ENCODE measurements around the gene AFM.

Gene AFM

DNA sequence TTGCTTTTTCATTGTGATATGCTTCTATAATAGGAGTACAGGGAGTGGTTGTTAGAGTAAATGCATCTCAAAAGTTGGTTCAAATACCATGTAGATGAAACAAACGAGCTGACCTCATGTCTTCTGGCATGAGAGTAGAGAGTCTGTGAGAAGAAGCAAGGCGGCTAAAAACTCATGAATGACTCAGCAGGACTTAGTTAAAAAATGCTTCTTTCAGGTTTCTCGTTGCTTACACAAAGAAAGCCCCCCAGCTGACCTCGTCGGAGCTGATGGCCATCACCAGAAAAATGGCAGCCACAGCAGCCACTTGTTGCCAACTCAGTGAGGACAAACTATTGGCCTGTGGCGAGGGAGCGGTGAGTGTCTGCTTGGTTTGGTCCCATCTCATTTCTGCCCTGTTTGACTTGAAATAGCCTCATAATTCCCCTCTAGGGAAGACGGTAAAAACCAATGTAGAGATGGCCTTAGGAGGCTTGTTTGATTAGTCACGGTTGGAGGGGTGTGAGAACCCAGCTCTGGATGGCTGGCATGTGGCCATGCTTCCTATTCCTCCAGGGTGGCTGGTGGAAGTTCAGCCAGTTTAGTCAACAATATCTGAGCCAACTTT, 31.0 kb upstream of the AFM start:
- DNase-seq (ENCODE audit: low read depth) = no peak

DNA sequence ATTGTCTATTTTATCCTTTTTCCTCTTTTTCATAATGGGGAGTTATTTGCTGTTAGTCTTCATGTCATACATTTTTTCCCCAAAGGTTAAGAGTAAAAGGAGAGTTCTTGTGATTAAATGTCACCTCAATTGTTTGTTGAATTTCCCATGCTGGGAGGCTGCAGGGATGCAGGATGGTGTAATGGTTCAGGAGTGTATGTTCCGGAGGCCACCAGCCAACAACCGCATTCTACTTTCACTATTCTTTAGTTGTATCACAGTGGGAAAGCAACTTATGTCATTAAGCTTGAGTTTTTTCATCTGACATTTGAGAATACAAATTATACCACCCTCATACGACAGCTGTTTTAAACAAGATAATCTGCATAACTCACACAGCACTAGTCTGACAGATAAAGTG, 30.1 kb upstream of the AFM start:
- no peak for DNase-seq (ENCODE audit: low read depth)

DNA sequence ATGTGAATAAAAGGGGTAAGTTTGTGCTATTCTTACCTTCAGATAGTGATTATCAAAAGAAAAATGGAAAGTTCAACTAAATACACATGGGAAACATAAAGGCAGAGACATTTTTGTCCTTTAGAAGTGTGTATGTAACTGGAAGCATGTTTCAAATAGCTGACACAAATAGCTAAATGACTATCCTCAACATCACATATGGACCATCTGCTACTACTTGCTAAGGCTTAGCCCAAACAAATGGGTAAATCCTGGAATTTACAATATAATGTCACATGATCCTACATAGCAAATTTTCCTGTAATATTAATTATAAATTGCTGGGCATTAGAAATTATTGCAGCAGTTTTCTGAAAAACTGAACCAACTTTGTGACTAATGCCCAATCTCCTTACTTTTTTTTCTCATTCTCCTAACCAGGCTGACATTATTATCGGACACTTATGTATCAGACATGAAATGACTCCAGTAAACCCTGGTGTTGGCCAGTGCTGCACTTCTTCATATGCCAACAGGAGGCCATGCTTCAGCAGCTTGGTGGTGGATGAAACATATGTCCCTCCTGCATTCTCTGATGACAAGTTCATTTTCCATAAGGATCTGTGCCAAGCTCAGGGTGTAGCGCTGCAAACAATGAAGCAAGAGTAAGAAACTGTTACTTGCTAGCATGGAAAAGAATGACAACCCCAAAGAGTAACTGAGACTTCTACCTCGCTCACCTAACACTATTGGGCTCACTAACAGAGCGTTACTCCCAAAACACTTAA, 29.4 kb upstream of the AFM start:
- DNase-seq (ENCODE audit: low read depth) = no peak

DNA sequence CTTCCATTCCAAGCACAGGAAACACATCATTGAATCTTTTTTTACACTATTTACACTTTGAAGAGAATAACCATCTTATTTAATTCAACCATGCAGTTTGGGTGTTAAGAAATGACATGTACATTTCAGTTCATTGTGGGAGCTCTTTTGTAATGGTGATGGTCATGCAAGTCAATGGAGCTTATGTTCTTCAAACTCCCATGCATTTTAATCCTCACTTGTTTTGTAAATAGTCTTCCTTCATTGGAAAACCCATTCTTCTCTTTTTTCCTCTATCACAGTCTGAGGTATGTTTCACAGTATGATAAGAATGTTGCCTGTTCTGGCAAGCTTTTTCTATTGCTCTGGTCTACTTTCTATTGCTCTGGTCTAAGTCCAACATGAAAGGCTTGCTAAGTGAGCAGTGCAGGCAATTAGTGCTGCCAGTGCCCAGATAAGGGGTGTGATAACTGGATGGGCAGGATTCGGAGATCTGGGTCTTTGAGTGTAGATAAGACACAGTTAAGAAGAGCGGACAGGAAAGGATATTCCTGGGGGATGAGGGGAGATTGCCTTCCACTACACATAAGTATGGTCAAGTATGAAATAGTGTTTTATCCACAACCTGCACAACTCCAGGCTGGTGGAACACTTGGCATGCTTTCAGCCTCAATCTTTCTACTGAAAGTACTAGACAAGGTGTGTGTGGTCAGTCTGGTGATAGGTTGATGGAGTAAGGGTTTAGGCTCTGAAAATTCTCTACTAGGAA, 28.4 kb upstream of the AFM start:
- DNase-seq (ENCODE audit: low read depth) = no peak

DNA sequence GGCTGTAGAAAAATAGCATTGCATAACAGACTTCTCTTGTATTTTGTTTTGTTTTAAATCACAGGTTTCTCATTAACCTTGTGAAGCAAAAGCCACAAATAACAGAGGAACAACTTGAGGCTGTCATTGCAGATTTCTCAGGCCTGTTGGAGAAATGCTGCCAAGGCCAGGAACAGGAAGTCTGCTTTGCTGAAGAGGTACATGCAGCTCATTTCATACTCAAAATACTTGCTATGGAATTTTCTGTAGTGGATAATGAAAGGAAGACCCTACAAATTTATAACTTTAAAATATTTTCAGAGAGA, 27.9 kb upstream of the AFM start:
- no peak for DNase-seq (ENCODE audit: low read depth)

DNA sequence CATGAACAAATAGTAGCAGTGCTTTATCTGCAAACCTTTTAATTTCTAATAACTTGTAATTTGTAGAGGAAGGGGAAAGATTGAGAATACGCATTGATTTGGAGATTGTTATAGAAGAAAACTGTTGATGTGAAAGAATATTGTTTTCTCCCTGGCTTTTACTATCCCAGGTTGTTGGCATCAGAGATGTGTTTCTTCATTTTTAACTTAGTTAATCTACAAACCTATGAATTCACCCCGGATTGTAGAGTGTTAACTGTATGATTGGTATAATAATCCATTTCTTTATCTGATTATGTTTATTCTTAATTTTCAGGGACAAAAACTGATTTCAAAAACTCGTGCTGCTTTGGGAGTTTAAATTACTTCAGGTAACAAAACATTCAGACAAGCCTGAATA, 26.6 kb upstream of the AFM start:
- DNase-seq (ENCODE audit: low read depth) = no peak

DNA sequence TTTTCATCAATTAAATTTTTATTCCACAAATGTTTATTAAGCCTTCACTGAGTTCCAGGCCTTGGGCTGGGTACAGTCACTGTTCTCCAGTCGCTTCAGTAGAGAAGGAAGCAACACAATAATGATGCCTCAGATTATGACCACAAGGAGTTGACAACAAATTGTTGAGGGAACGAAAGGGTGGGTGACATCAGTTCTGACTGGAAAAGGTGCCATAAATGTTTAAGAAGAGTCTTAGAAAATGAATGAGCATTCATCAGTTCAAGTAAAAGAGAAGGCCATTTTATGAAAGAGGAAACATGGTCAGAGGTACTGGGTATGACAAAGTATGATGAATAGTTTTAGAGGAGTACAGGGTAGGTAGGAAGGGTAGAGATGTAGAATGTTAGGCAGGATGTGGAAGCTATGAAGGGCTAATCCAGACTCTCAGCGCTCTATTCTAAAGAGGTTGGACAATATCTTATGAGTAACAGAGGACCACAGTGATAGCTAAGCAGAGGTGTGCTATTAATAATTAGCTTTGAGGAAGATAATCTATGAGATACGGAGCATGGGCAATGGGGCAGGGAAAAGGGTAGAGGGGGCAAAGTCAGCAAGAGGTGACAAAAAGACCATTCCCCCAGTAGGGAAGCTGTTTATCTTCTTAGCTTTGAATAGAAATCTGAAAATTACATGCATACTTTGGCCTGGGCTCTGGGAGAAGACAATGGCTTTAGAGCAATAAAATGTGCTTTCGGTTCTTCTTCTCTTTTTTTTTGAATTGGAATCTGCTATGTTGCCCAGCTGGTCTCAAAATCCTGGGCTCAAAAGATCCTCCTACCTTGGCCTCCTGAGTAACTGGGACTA, 25.1 kb upstream of the AFM start:
- no peak for DNase-seq (ENCODE audit: low read depth)

DNA sequence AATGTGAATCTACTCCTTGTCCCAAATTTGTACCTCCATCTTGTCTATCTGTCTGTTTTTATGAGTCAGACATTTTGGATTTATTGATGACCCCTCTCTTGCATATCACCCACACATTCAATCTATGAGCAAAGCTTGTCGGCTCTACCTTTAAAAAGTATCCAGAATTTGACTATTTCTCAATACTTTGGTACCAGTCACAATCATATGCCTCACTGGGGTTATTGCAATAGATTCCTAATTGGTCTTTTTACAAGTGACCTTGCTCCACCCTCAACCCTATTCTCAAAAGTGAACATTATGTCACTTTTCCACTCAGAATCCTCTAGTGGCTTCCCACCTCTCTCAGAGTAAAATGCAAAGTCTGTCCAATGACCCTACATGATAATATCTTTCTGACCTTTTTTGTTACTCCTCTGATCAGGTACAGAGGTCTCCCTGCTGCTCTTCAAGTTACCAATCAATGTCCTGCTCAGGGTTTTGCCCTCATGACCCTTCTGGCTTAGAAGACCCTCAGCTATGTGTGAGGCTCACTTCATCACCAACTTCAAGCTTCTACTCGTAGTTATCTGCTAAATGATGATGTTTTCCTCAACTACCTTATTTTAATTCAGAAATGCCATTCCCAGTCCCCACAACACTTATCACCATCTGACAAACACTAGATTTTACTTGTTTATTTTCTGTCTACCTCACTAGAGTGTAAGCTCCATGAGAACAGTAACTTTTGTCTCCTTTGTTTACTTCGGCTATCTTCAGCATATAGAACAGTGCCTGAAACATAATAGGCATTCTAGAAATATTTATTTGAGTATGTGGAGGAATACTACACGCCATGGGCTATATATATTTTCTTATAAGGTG, 23.1 kb upstream of the AFM start:
- DNase-seq (ENCODE audit: low read depth) = no peak

DNA sequence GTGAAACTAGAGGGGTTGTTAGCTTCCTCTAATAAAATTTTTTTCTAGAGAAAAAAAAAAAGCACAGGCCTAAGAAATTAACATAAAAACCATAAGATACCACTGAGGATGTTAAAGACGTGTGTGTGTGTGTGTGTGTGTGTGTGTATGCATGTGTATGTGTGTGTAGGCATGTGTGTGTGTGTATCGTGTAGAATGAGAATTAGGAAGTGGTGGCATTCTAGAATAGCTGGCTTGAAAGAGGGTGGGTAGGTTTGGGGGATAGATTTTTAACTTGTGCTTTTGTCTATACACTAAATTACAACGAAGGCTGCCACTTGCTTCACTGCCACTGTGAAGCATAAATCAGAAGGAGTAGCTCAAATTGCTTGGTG, 22.5 kb upstream of the AFM start:
- DNase-seq (ENCODE audit: low read depth) = no peak

DNA sequence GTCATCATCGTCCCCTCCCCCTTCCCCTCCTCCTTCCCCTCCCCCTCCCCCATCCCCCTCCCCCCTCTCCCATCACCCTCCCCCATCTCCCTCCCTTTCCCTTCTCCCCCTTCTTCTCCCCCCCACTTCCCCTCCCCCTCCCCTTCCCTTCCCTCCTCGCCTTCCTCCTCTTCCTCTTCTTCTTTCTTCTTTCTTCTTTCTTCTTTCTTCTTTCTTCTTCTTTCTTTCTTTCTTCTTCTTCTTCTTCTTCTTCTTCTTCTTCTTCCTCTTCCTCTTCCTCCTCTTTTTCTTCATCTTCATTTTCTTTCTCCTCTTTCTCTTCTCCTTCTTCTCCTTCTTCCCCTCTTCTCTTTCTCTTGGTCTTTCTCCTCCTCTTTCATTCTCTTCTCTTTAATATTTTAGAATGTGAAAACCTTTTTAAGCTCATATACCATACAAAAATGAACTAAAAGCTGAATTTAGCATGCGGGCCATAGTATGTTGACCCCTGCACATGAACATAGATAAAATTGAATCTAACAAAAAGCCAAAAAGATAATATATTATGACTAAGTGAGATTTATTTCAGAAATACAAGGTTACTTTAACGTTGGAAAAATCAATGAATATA, 20.5 kb upstream of the AFM start:
- DNase-seq (ENCODE audit: low read depth) = no peak

DNA sequence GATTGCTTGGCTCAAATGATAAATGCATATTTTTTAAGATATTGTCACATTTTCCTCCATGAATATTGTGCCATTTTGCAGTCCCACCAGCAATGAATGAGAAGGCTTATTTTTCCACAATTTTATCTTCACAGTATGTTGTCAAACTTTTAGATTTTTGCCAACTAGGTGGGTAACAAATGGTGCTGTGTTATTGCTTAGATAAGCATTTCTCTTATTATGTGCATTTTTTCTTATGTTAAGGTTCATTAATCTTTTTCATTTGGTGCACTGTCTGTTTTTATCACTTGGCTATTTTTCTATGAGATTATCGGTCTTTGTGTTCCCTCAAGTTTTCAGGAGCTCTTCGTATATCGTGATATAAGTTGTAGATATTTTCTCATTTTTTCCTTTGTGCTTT, 13.4 kb upstream of the AFM start:
- no peak for DNase-seq (ENCODE audit: low read depth)

DNA sequence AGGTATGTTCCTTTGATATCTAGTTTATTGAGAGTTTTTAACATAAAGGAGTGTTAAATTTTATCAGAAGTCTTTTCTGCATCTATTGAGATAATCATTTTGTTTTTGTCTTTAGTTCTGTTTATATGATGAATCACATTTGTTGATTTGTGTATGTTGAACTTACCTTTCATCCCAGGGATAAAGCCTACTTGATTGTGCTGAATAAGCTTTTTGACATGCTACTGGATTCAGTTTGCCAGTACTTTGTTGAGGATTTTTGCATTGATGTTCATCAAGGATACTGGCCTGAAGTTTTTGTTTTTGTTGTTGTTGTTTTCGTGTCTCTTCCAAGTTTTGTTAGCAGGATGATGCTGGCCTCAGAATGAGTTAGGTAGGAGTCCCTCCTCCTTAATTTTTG, 10.8 kb upstream of the AFM start:
- DNase-seq (ENCODE audit: low read depth) = no peak

DNA sequence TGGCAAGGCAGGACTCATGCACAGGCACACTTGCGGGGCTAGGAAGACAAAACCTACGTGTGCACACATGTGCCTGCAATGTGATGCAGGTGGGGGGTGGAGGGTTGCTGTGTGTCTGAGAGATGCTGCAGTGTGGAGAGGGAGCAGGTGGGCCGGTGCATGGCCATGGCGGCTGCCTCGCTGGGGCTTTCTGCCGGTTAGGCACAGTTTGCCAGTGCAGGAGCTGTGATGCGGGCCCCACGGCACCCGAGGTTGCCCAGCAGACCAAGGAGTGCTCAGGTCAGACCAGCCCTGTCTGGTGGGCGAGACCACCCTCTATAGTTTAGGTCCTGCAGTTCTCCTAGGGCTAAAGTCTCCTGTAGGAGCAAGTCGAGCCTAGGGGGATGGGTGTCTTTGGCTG, 4.4 kb upstream of the AFM start:
- no peak for DNase-seq (ENCODE audit: low read depth)

DNA sequence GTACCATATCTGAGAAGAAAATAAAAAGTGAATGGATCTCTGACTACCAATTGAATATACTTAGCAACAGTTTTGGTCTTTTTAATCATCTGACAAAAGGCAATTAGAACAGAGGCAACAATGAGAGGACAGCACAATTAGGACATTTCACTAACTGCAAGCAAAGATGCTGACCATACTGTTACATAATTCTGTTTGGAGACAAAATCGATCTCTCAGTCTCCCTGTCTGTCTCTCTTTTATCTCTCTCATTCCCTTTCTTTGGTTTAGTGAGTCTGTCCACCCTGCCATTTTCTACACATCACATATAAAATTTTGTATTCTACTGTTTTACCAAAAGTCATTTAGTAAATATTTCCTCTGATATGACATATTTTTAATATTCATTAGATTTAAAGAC, 2.2 kb upstream of the AFM start:
- no peak for DNase-seq (ENCODE audit: low read depth)

DNA sequence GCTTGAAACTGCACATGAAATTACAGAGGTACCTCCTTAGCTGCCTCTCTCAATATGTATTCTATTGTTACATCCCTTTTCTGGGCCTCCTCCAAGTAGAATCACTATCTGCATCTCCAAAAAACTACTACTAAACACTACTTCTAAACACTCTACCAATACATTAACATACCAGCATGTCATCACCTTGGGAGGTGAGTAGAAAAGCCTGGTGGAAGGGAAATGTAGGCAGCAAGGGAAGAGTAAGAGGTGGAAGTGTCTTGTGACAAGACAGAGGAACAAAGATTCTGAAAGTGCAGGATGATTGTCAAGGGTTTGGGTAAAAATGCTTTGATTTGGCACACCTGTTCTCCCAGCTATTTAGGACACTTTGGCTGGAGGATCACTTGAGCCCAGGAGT, 3.5 kb downstream of the AFM start:
- no peak for DNase-seq (ENCODE audit: low read depth)

DNA sequence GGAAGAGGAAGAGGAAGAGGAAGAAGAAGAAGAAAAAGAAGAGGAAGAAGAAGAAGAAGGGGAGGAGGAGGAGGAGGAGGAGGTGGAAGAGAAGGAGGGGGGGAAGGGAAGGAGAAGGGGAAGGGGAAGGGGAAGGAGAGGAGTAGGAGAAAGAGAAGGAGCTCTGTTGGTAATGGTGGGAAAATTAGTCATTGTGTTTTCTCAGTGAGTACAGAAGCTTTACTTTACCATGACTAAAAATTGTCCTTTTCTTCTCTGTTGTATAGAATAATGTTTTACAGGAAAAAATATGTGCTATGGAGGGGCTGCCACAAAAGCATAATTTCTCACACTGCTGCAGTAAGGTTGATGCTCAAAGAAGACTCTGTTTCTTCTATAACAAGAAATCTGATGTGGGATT, 4.1 kb downstream of the AFM start:
- no peak for DNase-seq (ENCODE audit: low read depth)

DNA sequence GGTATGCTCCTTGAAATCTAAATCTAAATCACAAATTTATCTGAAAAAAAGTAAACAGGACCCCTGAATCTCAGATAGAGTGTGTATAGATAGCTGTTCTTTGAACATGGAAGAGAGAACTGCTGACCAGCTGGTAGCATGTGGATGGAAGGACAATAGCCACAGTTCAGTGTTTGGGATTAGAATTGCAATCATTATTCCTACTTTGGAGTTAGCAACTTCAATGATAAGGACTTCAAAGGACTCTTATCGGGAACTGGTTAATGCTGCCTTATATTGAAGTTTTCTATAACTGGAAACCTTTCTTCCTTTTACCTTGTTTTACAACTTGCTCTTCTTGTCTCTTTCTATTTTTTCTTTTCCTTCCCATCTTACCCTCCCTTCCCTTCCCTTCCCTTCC, 5.0 kb downstream of the AFM start:
- DNase-seq (ENCODE audit: low read depth) = no peak

DNA sequence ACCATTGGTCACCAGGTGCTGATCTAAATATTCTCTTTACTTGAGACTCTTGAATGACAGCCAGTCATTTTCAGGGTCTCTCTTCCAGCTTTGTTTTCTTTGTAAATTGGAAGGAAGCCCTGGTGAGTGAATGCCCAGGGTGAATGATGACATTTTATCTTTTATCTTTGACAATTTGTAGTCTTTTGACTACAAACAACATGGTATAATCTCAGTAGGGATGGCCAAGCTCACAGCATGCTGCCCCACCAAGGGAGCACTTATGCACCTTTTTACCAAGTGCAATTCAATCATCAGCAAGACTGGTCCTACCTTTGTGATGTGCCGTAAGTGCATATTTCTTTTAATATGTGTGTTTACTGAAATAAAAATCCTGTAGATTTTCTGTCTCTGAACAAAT, 5.7 kb downstream of the AFM start:
- no peak for DNase-seq (ENCODE audit: low read depth)

DNA sequence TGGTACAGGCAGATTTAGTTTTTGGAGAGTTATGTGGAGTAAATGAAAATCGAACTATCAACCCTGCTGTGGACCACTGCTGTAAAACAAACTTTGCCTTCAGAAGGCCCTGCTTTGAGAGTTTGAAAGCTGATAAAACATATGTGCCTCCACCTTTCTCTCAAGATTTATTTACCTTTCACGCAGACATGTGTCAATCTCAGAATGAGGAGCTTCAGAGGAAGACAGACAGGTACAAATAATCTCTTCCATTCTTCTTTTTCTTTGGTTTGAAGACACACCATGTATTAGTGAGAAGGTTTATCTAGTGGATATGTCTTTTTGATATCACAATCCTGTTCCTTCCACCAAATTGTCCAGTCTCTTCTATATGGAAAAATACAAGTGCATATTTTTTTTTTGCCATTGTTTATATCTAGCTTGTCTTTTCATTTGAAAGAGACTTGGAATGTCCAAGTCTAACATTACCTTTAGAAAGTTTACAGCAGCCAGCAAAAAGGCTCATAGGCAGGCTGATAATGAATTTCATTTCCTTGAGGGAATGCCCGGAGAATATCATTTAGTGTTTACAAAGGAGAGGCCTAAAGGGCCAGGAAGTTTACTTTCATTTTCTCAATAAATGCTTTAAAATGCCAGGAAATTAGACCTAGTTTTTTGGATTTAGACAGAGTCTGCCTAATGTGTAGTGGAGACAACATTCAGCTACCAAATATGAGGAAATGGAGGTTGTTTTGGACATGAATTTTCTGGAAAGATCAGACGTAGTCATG, 18.6 kb downstream of the AFM start:
- no peak for DNase-seq (ENCODE audit: low read depth)

DNA sequence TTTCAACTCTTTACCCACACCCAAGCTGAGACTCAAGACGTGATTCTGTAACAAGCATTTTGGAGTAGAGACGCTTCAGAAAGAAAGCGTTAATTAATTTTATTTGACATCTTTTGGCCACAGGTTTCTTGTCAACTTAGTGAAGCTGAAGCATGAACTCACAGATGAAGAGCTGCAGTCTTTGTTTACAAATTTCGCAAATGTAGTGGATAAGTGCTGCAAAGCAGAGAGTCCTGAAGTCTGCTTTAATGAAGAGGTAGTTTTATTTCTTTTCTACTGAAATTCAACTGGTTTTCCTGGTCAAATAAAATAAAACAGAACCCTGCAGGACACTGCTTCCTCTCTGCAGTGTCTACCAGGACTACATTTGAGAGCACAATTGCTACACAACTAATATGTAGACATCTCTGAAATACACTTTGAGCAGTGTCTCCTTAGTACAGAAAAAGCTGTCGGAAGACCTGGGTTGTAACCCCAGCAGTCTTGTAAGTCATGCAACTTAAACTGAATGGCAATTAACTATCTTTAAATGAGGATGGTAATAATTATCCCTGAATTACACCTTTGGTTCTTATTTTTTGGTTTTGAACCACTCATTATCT, 20.2 kb downstream of the AFM start:
- no peak for DNase-seq (ENCODE audit: low read depth)

Measured in stimulated activated CD8-positive, alpha-beta memory T cell treated with anti-CD3 and anti-CD28 coated beads, Interleukin-15, amount 100 ng/mL, for 24 hours (primary cell).